B cell (primary cell): Measurements from ENCODE around the gene NOS2.
"Not testable (repeated sequence)": the region's sequence is repeated elsewhere in the genome, so short reads cannot be mapped to it uniquely, and the experiment has no call there.

Experiments
- EZH2 ChIP-seq: IDR thresholded peaks from 2 replicates; pipeline ENCODE4 v1.6.1; 2012; ENCODE audit warnings: borderline replicate concordance, low read depth, mild to moderate bottlenecking, moderate library complexity, low read length; ENCODE audit not compliant: insufficient read depth, poor library complexity, severe bottlenecking
- TF ChIP-seq, protein P1 (sequence below): fragments of 200-600 bp; IDR thresholded peaks from one replicate; pipeline ENCODE4 v1.8.0; 2022; ENCODE audit warnings: antibody characterized with exemption, mild to moderate bottlenecking

DNA sequence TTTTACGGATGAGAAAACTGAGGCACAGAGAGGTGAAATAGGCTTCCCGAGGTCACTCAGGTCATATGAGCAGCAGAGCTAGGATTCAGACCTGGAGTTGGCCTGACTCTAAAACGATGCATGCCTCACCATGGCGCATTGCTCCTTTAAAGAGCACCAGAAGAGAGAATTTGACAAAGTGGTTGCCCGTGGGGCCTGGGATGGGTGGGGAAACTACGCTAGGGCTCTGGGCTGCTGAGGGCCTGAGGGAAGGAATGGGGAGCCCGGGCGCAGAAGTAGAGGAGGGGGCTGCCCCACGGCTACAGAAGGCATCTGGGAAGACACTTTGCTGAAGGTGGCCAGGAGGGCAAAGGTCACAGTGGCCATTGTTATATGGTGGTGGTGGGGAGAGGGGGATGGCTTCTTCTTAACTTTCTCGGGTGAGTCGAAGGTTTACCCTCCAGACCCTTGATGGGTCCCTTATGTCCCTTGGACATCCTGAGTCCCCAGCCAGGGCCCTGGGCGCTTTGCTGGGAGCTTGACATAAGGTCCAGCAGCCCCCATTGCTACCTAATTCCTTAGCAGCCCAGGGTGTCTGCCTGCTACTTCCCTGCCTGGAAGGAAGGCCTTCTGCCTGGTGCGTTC, 55.0 kb downstream of the NOS2 start:
- TF ChIP-seq, protein P1, sequence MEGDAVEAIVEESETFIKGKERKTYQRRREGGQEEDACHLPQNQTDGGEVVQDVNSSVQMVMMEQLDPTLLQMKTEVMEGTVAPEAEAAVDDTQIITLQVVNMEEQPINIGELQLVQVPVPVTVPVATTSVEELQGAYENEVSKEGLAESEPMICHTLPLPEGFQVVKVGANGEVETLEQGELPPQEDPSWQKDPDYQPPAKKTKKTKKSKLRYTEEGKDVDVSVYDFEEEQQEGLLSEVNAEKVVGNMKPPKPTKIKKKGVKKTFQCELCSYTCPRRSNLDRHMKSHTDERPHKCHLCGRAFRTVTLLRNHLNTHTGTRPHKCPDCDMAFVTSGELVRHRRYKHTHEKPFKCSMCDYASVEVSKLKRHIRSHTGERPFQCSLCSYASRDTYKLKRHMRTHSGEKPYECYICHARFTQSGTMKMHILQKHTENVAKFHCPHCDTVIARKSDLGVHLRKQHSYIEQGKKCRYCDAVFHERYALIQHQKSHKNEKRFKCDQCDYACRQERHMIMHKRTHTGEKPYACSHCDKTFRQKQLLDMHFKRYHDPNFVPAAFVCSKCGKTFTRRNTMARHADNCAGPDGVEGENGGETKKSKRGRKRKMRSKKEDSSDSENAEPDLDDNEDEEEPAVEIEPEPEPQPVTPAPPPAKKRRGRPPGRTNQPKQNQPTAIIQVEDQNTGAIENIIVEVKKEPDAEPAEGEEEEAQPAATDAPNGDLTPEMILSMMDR, result not testable (repeated sequence)
- not testable (repeated sequence) for TF ChIP-seq EZH2
